HuH-7 (cell line): ENCODE measurements around the gene HAGHL.
"Not testable (repeated sequence)": the region's sequence is repeated elsewhere in the genome, so short reads cannot be mapped to it uniquely, and the experiment has no call there.

Source experiments
- DNase-seq: peaks from one replicate; pipeline ENCODE4 v3.0.0; 2011; ENCODE audit warnings: low spot score

The HAGHL gene

GRCh38 chr16:689175-689897, 37.6 kb upstream of the HAGHL start:
- DNase-seq: no peak

GRCh38 chr16:691242-691641, 35.7 kb upstream of the HAGHL start:
- DNase-seq: not testable (repeated sequence)

DNA sequence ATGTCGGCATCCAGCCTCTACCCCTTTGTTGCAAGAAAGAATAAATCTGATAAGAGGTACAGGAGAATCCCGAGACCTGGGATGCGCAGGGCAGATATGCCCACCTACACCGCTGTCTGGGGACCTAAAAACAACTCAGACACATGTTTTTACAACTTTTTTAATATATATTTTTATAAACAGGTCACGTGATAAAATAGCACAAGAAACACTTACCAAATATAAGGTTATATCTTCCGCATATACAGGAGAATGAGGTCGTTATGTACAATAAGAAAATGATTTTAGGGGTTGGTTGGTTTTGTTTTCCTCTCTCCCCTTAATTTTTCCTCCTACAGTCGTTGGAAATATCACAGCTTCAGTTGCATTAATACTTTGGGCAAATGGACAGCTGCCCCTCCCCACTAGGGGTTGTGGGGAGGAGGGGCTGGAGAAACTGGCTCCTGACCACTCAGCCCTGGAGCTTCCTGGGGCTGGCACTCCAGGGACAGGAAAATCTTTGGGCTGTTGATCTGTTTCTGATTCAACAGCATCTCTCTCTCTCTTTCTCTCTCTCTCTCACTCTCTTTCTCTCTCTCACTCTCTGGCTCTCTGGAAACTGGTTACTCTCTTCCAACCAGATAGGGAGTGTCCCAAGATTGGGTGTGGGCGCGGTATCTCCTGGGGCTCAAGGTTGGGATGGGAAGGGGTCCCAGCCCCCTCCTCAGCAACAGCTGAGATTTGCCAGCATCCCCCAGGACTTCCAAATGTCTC, 34.4 kb upstream of the HAGHL start:
- DNase-seq: no peak

DNA sequence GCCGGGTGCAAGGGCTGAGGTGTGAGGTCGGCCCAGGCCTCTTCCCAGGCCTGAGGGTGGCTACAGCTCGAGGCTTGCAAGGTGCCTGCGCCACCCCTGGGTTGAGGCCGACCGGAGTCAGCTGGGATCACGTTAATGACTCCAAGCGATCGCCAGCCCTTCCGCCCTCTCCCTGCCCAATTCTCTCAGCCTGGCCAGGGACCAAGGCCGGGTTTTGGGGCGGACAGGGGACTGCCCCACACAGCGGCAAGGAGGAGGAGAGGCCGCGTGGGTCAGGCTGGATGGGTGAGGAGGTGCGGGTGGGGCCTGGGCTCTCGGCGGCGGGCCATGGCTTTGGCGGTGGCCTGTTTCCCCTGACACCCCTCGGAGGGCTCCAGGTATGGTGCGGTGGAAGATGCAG, 33.5 kb upstream of the HAGHL start:
- no peak for DNase-seq

DNA sequence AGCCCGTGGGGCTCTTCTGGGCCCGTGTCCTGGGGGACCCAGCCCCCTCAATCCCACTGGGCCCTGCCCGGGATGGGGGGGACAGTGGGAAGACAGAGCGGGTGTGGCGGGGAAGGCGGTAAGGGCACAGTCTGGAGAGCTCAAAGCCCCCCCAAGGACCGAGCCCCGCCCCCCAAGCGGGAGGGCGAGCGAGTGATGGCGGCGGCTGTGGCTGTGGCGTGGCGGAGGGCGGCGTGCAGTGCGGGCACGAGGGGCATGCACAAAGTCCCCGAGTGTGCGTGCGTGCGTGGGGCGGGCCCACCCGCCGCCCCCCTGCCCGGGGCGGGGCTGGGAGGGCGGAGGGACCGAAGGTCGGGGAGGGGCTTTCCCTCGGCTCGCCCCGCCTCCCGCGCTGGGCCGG, 33.1 kb upstream of the HAGHL start:
- no peak for DNase-seq

DNA sequence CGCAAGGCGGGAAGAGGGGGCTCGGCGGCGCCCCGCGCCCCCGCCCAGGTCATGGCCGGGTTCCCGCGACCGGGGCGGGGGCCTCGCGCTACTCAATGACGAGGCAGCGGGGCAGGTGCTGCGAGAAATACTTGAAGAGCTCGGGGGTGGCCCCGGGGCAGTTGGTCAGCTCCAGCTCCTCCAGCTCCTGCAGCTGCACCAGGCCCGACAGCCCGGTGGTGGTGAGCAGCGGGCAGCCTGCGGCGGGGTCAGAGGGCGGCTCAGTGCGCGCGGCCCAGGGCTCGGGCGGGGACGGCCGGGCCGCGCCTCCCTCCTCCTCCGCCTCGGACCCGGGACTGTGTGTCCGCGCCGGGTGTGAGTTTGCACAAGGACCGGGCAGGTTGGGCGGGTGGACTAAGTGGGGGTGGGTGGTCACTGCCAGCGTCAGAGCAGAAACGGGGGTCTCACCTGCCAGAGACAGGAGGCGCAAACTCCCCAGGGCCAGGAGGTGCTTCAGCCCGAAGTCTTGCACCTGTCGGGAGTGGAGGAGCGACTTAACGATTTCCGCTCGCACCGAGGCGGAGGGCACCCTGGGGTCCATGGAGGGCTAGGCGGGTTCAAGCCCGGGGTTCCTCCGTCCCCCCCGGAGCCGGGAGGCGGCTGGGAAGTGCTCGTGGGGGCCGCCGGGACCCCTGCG, 32.6 kb upstream of the HAGHL start:
- DNase-seq: no peak

DNA sequence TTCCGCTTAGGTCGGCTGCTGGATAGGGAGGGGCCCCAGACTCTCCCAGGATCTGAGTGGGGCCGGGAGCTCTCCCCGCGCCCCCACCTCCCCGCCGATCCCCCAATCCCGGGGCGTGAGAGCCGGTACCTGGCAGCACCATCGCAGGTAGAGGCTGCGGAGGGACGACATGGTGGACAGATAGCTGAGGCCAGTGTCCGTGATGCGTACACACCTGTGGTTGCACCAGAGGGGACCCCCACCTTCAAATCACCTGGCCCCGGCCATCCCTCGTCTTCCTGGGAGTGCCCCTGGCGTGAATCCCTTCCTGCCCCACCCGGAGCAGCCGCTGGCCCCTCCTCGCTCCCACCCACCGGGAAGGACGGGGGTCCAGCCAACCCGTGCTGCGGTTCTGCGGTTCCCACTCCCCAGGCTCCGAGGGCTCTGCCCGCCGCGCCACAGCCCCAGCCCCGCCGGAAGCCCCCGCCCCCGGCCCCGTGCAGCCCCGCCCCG, 32.0 kb upstream of the HAGHL start:
- DNase-seq: no peak

DNA sequence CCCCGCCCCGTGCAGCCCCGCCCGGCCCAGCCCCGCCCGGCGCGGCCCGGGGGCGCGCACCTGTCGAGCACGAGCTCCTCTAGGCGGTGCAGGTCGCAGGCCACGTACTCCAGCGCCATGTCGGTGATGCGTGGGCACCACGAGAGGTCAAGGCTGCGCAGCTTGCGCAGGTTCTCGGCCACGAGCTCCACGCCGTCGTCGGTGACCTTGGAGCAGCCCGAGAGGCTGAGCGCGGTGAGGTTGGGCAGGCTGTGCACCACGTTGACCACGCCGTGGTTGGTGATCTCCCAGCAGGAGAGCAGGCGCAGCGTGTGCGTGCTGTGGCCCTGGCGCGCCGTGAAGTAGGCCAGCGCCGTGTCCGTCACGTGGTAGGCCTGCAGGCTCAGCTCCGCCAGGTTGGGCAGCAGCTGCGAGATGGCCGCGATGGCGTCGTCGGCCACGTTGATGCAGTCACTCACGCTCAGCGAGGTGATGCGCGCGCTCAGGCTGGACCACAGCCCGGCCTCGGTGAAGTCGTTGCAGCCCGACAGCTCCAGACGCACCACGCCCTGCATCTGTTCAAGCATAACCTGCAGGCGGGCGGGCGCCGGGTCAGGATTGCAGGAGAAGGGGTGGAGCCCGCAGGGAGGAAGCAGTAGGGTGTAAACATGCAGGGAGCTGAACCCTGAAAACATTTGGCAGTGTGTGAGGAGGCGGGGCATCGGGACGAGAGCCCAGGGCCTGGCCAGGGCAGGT, 31.4 kb upstream of the HAGHL start:
- no peak for DNase-seq

DNA sequence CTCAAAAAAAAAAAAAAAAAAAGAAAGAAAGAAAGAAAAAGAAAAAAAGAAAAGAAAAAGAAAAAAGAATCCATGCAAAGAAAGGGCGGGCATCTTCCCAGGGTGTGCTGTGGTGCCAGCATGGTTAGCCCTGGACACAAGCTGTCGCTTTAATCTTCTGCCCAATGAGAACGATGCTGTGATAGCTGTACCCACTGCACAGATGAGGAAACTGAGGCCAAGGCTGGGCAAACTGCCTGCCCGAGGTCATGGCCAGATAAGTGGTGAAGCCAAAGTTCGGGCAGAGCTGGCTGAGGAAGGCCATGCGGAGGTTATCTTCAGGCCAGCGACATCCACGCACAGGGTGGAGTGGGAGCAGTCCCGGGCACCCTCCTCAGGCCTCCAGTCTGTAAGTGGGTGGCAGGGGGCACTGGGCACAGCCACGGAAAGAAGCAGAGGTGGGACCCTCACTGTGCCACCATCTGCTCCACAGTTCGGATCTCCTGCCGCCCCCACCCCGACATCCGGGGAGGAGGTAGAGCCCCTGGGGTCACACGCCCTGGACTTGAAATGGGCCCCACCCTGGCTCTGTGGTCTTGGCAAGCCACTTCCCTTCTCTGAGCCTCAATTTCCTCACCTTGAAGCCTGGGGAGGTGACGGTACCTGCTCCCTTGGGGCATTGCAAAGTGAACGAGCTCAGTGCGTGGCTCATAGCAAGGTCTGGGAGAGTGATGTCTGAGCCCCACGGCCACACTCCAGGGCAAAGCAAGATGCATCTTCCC, 27.8 kb upstream of the HAGHL start:
- no peak for DNase-seq

GRCh38 chr16:700684-701584, 26.0 kb upstream of the HAGHL start:
- no peak for DNase-seq

GRCh38 chr16:702341-702740, 24.6 kb upstream of the HAGHL start:
- DNase-seq: no peak

GRCh38 chr16:703406-703805, 23.5 kb upstream of the HAGHL start:
- no peak for DNase-seq

DNA sequence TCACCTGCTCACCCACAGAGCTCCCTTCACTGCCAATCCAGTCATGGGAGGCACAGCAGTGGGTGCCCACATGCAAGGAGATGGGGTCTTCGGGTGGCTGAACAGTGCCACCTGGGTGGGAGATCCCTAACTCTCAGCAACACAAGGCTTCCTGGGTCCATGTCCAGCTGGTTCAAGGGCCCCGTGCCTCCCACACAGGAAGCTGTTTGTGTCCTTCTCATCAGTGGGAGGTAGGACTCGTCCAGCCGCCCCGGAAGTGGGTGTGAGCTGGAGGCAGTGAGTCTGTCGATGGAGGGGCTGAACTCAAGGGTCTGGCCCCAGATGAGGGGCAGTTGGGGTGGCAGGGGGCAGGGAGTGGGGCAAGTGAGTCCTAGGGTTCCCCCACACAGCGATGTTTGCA, 22.9 kb upstream of the HAGHL start:
- DNase-seq: no peak

- DNase-seq: no peak
Measured at GRCh38 chr16:704552-705380, 22.1 kb upstream of the HAGHL start.

DNA sequence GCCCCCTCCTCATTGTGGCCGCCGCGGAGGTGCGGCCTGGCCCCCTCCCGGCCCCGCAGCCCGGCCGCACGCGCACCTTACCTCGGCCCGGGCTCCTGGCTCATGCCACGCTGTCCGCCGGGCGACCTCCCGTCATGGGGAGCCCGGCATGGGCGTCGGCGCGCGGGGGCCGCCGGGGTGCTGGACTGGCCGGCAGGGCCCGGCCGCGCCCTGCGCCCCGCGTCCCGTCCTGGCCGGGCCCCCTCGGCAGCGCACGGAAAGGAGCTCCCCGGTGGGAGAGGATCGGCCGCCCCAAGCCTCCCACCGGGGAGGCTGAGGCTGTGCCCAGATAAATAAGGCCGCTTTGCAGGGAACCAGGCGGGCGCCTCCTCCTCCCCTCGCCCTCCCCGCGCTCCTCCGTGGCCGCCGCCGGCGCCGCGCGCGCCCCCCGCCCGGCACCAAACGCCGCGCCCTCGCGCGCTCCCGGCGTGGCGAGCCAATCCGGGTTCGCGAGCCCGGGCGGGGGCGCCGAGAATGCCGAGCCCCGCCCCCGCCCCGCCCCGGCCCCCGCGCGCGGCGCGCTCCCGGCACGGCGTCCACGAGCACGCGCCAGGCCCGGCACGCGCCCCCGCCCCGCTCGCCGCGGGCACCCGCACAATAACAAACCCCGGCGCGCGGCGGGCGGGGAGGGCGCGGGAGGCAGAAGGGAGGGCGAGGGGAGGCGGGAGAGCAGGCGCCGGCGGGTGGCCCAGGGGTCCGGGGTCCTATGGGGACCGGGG, 21.3 kb upstream of the HAGHL start, which contains the start of gene FBXL16:
Gene FBXL16, minus strand, starts transcription at position 371 of the 758 bp plus-strand sequence. CDS start 8,396 bp downstream, outside the sequence.
- no peak for DNase-seq

DNA sequence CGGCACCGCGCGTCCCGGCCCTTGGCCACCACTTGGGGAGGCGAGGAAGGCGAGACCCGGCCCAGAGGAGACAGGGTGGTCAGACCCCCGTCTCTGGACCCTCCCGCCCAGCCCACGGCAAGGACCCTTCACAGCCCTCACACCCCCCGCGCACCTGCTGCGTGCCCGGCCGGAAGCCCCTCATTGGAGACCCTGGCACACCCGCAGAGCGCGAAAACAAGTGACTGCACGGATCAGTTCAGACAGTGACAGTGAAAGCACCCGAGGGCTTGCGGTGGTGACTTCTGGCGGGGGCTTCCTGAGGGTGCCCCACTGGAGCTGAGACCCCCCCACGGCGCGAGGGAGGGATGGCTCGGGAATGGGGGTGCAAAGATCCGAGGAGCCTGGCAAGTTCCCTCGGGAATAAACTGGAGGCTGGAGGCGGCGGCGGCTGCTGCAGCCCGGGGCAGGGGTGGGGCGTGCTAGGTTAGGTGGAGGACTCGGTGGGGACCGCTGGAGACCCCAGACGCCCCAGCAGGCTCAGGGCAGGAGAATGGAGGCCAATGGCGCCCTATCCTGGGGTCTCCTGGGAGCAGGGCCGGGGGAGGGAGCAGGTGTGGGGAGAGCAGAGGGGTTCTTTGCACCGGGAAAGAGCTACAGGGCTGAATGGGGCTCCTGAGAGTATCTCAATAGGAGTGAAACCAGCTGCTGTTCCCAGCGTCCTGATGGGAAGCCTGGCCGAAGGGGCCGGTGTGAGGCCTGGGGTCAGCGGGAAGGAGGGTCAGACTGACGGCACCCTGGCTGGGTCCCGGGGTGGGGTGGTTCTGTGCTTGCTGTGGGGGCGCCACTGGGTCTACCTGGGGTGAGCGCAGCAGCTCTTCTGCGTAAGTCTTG, 20.5 kb upstream of the HAGHL start:
- DNase-seq: no peak

GRCh38 chr16:707062-707538, 19.8 kb upstream of the HAGHL start:
- DNase-seq: no peak
